ENCODE data around the gene UVRAG. TPM values are rescaled to one million over a fixed set of nuclear protein-coding genes. Genes with fewer than 3 reads are reported as not detected.

The UVRAG gene
- polyA plus RNA-seq, 1 donor (not counting 4 experiments of a cell fraction or from before 2014, with no cell fraction given): 11.9 TPM

- H3K9me3 ChIP-seq (ENCODE audit: control insufficient read depth, low read depth, low read length): no peaks in the 10 kb centered on the region
- H3K36me3 ChIP-seq (ENCODE audit: control insufficient read depth in 2 of 2, extremely low read depth in 1 of 2, insufficient read depth in 2 of 2, low read length in 2 of 2): no peaks in the 10 kb centered on the region
- peaks cover 3% of the 10 kb centered on the region for H3K27me3 ChIP-seq (ENCODE audit: control insufficient read depth, extremely low read depth, insufficient read depth, low read length)
- no peaks in the 10 kb centered on the region for H3K9me1 ChIP-seq (ENCODE audit: control insufficient read depth, extremely low read depth, insufficient read depth, low read length)
- H3K79me2 ChIP-seq (ENCODE audit: control insufficient read depth, insufficient read depth, low read length): no peaks in the 10 kb centered on the region
- H3K27ac ChIP-seq (ENCODE audit: control insufficient read depth, insufficient read depth, low read length): no peak overlapping the region
- H3K4me3 ChIP-seq (ENCODE audit: control insufficient read depth in 2 of 3, extremely low read depth in 1 of 3, insufficient read depth in 2 of 3, low read depth in 1 of 3, low read length in 3 of 3): no peak overlapping the region
- H2AFZ ChIP-seq (ENCODE audit: control insufficient read depth, low read length): no peak overlapping the region
- H3K4me2 ChIP-seq (ENCODE audit: control insufficient read depth, extremely low read depth, insufficient read depth, low read depth, low read length): no peak overlapping the region
- DNase-seq (ENCODE audit: low read depth, low spot score) (no peak), FAIRE-seq (no peak)
- TF ChIP-seq EZH2 (IDR thresholded peaks at IDR 0.05; ENCODE audit: low read length) (no peak), CTCF (optimal IDR thresholded peaks at IDR 0.05 in 1 of 3, IDR thresholded peaks at IDR 0.05 in 1 of 3, conservative IDR thresholded peaks at IDR 0.05 in 1 of 3; ENCODE audit: extremely low read depth in 1 of 3, insufficient read depth in 2 of 3, low read length in 3 of 3) (no peak)
- dilution Hi-C loops (cut with MboI; ENCODE audit: extremely low pct_ligation_motif_present, low sequenced_read_pairs): no loop called here
- peaks cover 8% of the 10 kb centered on the region for H3K4me1 ChIP-seq (ENCODE audit: control insufficient read depth, extremely low read depth, insufficient read depth, low read length)
- H4K20me1 ChIP-seq (ENCODE audit: control insufficient read depth, extremely low read depth, insufficient read depth, low read length): no peaks in the 10 kb centered on the region
- H3K9ac ChIP-seq (ENCODE audit: control insufficient read depth, extremely low read depth, insufficient read depth, low read length): no peak overlapping the region
These were observed 38.5 kb upstream of the UVRAG start for GRCh38 chr11:75776546-75776945.

- Histone ChIP-seq H2AFZ (ENCODE audit: control insufficient read depth, low read length) (no peak overlapping the region), H3K4me1 (ENCODE audit: control insufficient read depth, extremely low read depth, insufficient read depth, low read length) (peaks cover 8% of the 10 kb centered on the region), H3K9me3 (ENCODE audit: control insufficient read depth, low read depth, low read length) (no peaks in the 10 kb centered on the region), H3K36me3 (ENCODE audit: control insufficient read depth in 2 of 2, extremely low read depth in 1 of 2, insufficient read depth in 2 of 2, low read length in 2 of 2) (no peaks in the 10 kb centered on the region), H3K27ac (ENCODE audit: control insufficient read depth, insufficient read depth, low read length) (no peak overlapping the region), H3K79me2 (ENCODE audit: control insufficient read depth, insufficient read depth, low read length) (no peaks in the 10 kb centered on the region), H4K20me1 (ENCODE audit: control insufficient read depth, extremely low read depth, insufficient read depth, low read length) (no peaks in the 10 kb centered on the region), H3K27me3 (ENCODE audit: control insufficient read depth, extremely low read depth, insufficient read depth, low read length) (no peaks in the 10 kb centered on the region), H3K4me2 (ENCODE audit: control insufficient read depth, extremely low read depth, insufficient read depth, low read depth, low read length) (no peak overlapping the region), H3K4me3 (ENCODE audit: control insufficient read depth in 2 of 3, extremely low read depth in 1 of 3, insufficient read depth in 2 of 3, low read depth in 1 of 3, low read length in 3 of 3) (no peak overlapping the region), H3K9ac (ENCODE audit: control insufficient read depth, extremely low read depth, insufficient read depth, low read length) (no peak overlapping the region), H3K9me1 (ENCODE audit: control insufficient read depth, extremely low read depth, insufficient read depth, low read length) (no peaks in the 10 kb centered on the region)
- TF ChIP-seq CTCF (optimal IDR thresholded peaks at IDR 0.05 in 1 of 3, IDR thresholded peaks at IDR 0.05 in 1 of 3, conservative IDR thresholded peaks at IDR 0.05 in 1 of 3; ENCODE audit: extremely low read depth in 1 of 3, insufficient read depth in 2 of 3, low read length in 3 of 3) (no peak), EZH2 (IDR thresholded peaks at IDR 0.05; ENCODE audit: low read length) (no peak)
- dilution Hi-C loops (cut with MboI; ENCODE audit: extremely low pct_ligation_motif_present, low sequenced_read_pairs): no loop called here
- FAIRE-seq: no peak
- DNase-seq (ENCODE audit: low read depth, low spot score): no peak
These were observed 37.4 kb upstream of the UVRAG start for GRCh38 chr11:75777461-75778110.
